DND-41 (cell line): Measurements from ENCODE around the gene ZBTB3.

Source experiments
- CTCF ChIP-seq: IDR thresholded peaks from 2 replicates; pipeline ENCODE4 v1.5.1; 2012; ENCODE audit warnings: borderline replicate concordance, low read length, moderate library complexity, mild to moderate bottlenecking; ENCODE audit not compliant: poor library complexity, severe bottlenecking; ENCODE audit errors: extremely low read depth
- EZH2 ChIP-seq: IDR thresholded peaks from 3 replicates; pipeline ENCODE4 v1.6.1; 2012; ENCODE audit warnings: borderline replicate concordance, low read depth, mild to moderate bottlenecking, moderate library complexity, low read length, inconsistent platforms; ENCODE audit not compliant: severe bottlenecking

- no peak for TF ChIP-seq CTCF
- no peak for TF ChIP-seq EZH2
Measured at GRCh38 chr11:62712276-62712812, 41.6 kb downstream of the ZBTB3 start.
